H9 (cell line): ENCODE results near the gene SLC6A18. TPM values are rescaled to one million over a fixed set of nuclear protein-coding genes. Genes with fewer than 3 reads are reported as not detected.

Experiments
- DNase-seq: peaks from one replicate; pipeline ENCODE4 v3.0.0-alpha.2; 2017
- H2AFZ ChIP-seq: one replicate; pipeline ENCODE4 v1.6.1; 2013; ENCODE audit warnings: mild to moderate bottlenecking, low read length, control low read depth, moderate library complexity
- H2AK5ac ChIP-seq: 2 replicates; pipeline ENCODE4 v1.6.1; 2013; ENCODE audit warnings: low read length, control low read depth, mixed read lengths; ENCODE audit not compliant: insufficient read length
- H2BK120ac ChIP-seq: one replicate; pipeline ENCODE4 v1.6.1; 2013; ENCODE audit warnings: low read depth, mild to moderate bottlenecking, low read length, control low read depth, inconsistent platforms; ENCODE audit not compliant: poor library complexity, severe bottlenecking
- H2BK12ac ChIP-seq: 2 replicates; pipeline ENCODE4 v1.6.1; 2013; ENCODE audit warnings: low read length, control low read depth, mixed read lengths, low read depth; ENCODE audit not compliant: insufficient read length
- H2BK15ac ChIP-seq: 2 replicates; pipeline ENCODE4 v1.6.1; 2013; ENCODE audit warnings: low read depth, low read length, control low read depth
- H2BK20ac ChIP-seq: one replicate; pipeline ENCODE4 v1.6.1; 2013; ENCODE audit warnings: low read depth, mild to moderate bottlenecking, low read length, control low read depth, inconsistent platforms; ENCODE audit not compliant: poor library complexity, severe bottlenecking
- H2BK5ac ChIP-seq: 2 replicates; pipeline ENCODE4 v1.6.1; 2013; ENCODE audit warnings: low read length, control low read depth, mixed read lengths; ENCODE audit not compliant: insufficient read length
- H3K14ac ChIP-seq: 2 replicates; pipeline ENCODE4 v1.6.1; 2013; ENCODE audit warnings: low read length, control low read depth; ENCODE audit not compliant: insufficient read depth
- H3K18ac ChIP-seq: 2 replicates; pipeline ENCODE4 v1.6.1; 2013; ENCODE audit warnings: low read depth, mild to moderate bottlenecking, mixed read lengths, low read length, control low read depth; ENCODE audit not compliant: insufficient read length
- H3K23ac ChIP-seq: 2 replicates; pipeline ENCODE4 v1.6.1; 2013; ENCODE audit warnings: low read length, control low read depth, mixed read lengths, low read depth; ENCODE audit not compliant: insufficient read length
- H3K23me2 ChIP-seq: 2 replicates; pipeline ENCODE4 v1.6.1; 2013; ENCODE audit warnings: low read depth, mild to moderate bottlenecking, mixed read lengths, low read length, control low read depth; ENCODE audit not compliant: insufficient read length, poor library complexity, severe bottlenecking
- H3K27ac ChIP-seq: 2 replicates; pipeline ENCODE4 v1.5.1; 2013; ENCODE audit warnings: low read length, control low read depth, mixed read lengths, low read depth; ENCODE audit not compliant: insufficient read length
- H3K27me3 ChIP-seq: 2 replicates; pipeline ENCODE4 v1.6.1; 2013; ENCODE audit warnings: low read length, control low read depth, inconsistent platforms; ENCODE audit not compliant: insufficient read depth
- H3K4ac ChIP-seq: 2 replicates; pipeline ENCODE4 v1.6.1; 2013; ENCODE audit warnings: low read depth, mild to moderate bottlenecking, control low read depth, inconsistent platforms, low read length, moderate library complexity
- H3K4me1 ChIP-seq: 2 replicates; pipeline ENCODE4 v1.6.1; 2013; ENCODE audit warnings: low read length, control low read depth, inconsistent platforms; ENCODE audit not compliant: insufficient read depth
- H3K4me2 ChIP-seq: 2 replicates; pipeline ENCODE4 v1.6.1; 2013; ENCODE audit warnings: low read length, control low read depth, mixed read lengths; ENCODE audit not compliant: insufficient read length, insufficient read depth
- H3K56ac ChIP-seq: 2 replicates; pipeline ENCODE4 v1.6.1; 2013; ENCODE audit warnings: low read depth, mild to moderate bottlenecking, mixed read lengths, low read length, control low read depth; ENCODE audit not compliant: insufficient read length
- H3K79me1 ChIP-seq: 2 replicates; pipeline ENCODE4 v1.6.1; 2013; ENCODE audit warnings: low read depth, mild to moderate bottlenecking, moderate library complexity, low read length, control low read depth, inconsistent platforms; ENCODE audit not compliant: insufficient read depth, poor library complexity, severe bottlenecking
- H3K79me2 ChIP-seq: 2 replicates; pipeline ENCODE4 v1.6.1; 2013; ENCODE audit warnings: low read length, control low read depth, inconsistent platforms; ENCODE audit not compliant: insufficient read depth
- H3K9ac ChIP-seq: 2 replicates; pipeline ENCODE4 v1.6.1; 2013; ENCODE audit warnings: low read length, control low read depth, mixed read lengths; ENCODE audit not compliant: insufficient read length; ENCODE audit errors: extremely low read depth
- H3K9me3 ChIP-seq: one replicate; pipeline ENCODE4 v1.6.1; 2013; ENCODE audit warnings: low read depth, low read length, inconsistent platforms; ENCODE audit not compliant: control insufficient read depth
- H3T11ph ChIP-seq: one replicate; pipeline ENCODE4 v1.6.1; 2013; ENCODE audit warnings: mild to moderate bottlenecking, low read length, control low read depth, inconsistent platforms
- H4K20me1 ChIP-seq: one replicate; pipeline ENCODE4 v1.6.1; 2013; ENCODE audit not compliant: control insufficient read depth, insufficient read length, insufficient read depth
- H4K5ac ChIP-seq: 2 replicates; pipeline ENCODE4 v1.6.1; 2013; ENCODE audit warnings: low read depth, mild to moderate bottlenecking, mixed read lengths, low read length, control low read depth; ENCODE audit not compliant: insufficient read length
- H4K8ac ChIP-seq: replicated peaks from 2 replicates; pipeline ENCODE4 v1.6.1; 2013; ENCODE audit warnings: low read length, control low read depth, mixed read lengths, low read depth; ENCODE audit not compliant: insufficient read length
- H4K91ac ChIP-seq: 2 replicates; pipeline ENCODE4 v1.6.1; 2013; ENCODE audit warnings: low read depth, mild to moderate bottlenecking, moderate library complexity, mixed read lengths, low read length, control low read depth; ENCODE audit not compliant: insufficient read length
- H3K27ac Mint-ChIP-seq, 3 experiments: 2 replicates in 2 of 3; 3 replicates in 1 of 3; pipeline ENCODE4 v1.8.0; 2020 to 2021; ENCODE audit warnings: mixed read lengths in 3 of 3, mild to moderate bottlenecking in 1 of 3, moderate library complexity in 1 of 3
- H3K27me3 Mint-ChIP-seq: 2 replicates; pipeline ENCODE4 v1.8.0; 2021; ENCODE audit warnings: low read depth, mild to moderate bottlenecking, moderate library complexity, mixed read lengths
- H3K36me3 Mint-ChIP-seq, 3 experiments: 2 replicates in 2 of 3; 3 replicates in 1 of 3; pipeline ENCODE4 v1.8.0; 2020 to 2021; ENCODE audit warnings: low read depth in 3 of 3, mixed read lengths in 3 of 3; ENCODE audit not compliant: insufficient read depth in 1 of 3
- H3K4me1 Mint-ChIP-seq, 2 experiments: 2 replicates each; pipeline ENCODE4 v1.8.0; 2020; ENCODE audit warnings: mixed read lengths in 2 of 2
- H3K4me3 Mint-ChIP-seq, 2 experiments: 2 replicates in 1 of 2; 3 replicates in 1 of 2; pipeline ENCODE4 v1.8.0; 2020 to 2021; ENCODE audit warnings: mild to moderate bottlenecking in 2 of 2, mixed read lengths in 2 of 2, moderate library complexity in 1 of 2
- H3K9me3 Mint-ChIP-seq, 2 experiments: 2 replicates in 1 of 2; 3 replicates in 1 of 2; pipeline ENCODE4 v1.8.0; 2020; ENCODE audit warnings: mild to moderate bottlenecking in 2 of 2, mixed read lengths in 2 of 2, moderate library complexity in 1 of 2
- whole genome bisulfite sequencing: extraction: QIAGEN DNeasy Blood & Tissue Kit; methylation state at CpG from one replicate; pipeline ENCODE4 v1.1.7; 2013; ENCODE audit warnings: missing lambda C conversion rate, low lambda C conversion rate, mixed read lengths; ENCODE audit not compliant: insufficient read length; ENCODE audit errors: extremely low coverage; 5-methylcytosine and 5-hydroxymethylcytosine counted together
- total RNA-seq: library from RNA; stranded (reverse); gene quantifications from 2 replicates; pipeline ENCODE4 v1.2.1, GENCODE V29; 2021
- TF ChIP-seq, protein P1 (sequence below): fragments of 200-600 bp; sonication (generic); conservative IDR thresholded peaks from 3 replicates; pipeline ENCODE4 v1.8.0; 2021; ENCODE audit warnings: antibody characterized with exemption, mild to moderate bottlenecking

SLC6A18 gene
- total RNA-seq, 1 experiment from 2014 or later = not detected

- H3K9ac ChIP-seq = no peak overlapping the region
- H3K56ac ChIP-seq = no peak overlapping the region
- H4K8ac ChIP-seq = no peak overlapping the region
- no peak overlapping the region for H2BK120ac ChIP-seq
- no peak overlapping the region for H2AK5ac ChIP-seq
- H4K91ac ChIP-seq = no peak overlapping the region
- H3T11ph ChIP-seq = no peak overlapping the region
- H3K79me2 ChIP-seq = peaks cover 2% of the 10 kb centered on the region; the same call in 1 of the 2 replicates
- H3K27ac Mint-ChIP-seq = no peak overlapping the region; a peak in 1 of 7 replicates
- no peak overlapping the region for H3K18ac ChIP-seq
- no peaks in the 10 kb centered on the region for H3K27me3 Mint-ChIP-seq
- H3K23ac ChIP-seq = no peak overlapping the region
- H2BK12ac ChIP-seq = no peak overlapping the region
- H2BK20ac ChIP-seq = no peak overlapping the region
- H3K27ac ChIP-seq = no peak overlapping the region
- H3K4me1 Mint-ChIP-seq = no peaks in the 10 kb centered on the region
- H3K36me3 Mint-ChIP-seq = peaks cover 15 to 18% (median 17%) of the 10 kb centered on the region in 3 experiments
- H4K20me1 ChIP-seq = peaks cover 4% of the 10 kb centered on the region
- no peaks in the 10 kb centered on the region for H3K23me2 ChIP-seq
- no peak for DNase-seq
- H3K4ac ChIP-seq = no peak overlapping the region
- H3K4me2 ChIP-seq = no peak overlapping the region
- no peak overlapping the region for H3K14ac ChIP-seq
- no CpG with 5 or more reads among the region's 42 CpGs for WGBS
- no peaks in the 10 kb centered on the region for H3K9me3 ChIP-seq
- H3K4me3 Mint-ChIP-seq = no peak overlapping the region
- no peak overlapping the region for H2BK15ac ChIP-seq
- TF ChIP-seq, protein P1, sequence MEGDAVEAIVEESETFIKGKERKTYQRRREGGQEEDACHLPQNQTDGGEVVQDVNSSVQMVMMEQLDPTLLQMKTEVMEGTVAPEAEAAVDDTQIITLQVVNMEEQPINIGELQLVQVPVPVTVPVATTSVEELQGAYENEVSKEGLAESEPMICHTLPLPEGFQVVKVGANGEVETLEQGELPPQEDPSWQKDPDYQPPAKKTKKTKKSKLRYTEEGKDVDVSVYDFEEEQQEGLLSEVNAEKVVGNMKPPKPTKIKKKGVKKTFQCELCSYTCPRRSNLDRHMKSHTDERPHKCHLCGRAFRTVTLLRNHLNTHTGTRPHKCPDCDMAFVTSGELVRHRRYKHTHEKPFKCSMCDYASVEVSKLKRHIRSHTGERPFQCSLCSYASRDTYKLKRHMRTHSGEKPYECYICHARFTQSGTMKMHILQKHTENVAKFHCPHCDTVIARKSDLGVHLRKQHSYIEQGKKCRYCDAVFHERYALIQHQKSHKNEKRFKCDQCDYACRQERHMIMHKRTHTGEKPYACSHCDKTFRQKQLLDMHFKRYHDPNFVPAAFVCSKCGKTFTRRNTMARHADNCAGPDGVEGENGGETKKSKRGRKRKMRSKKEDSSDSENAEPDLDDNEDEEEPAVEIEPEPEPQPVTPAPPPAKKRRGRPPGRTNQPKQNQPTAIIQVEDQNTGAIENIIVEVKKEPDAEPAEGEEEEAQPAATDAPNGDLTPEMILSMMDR = no peak
- H2AFZ ChIP-seq = no peak overlapping the region
- no peaks in the 10 kb centered on the region for H3K79me1 ChIP-seq
- no peak overlapping the region for H2BK5ac ChIP-seq
- no peaks in the 10 kb centered on the region; a peak in 1 of 5 replicates for H3K9me3 Mint-ChIP-seq
- H4K5ac ChIP-seq = no peak overlapping the region
- H3K27me3 ChIP-seq = no peaks in the 10 kb centered on the region
- H3K4me1 ChIP-seq = no peaks in the 10 kb centered on the region
Measured at GRCh38 chr5:1278656-1279442, 53.7 kb downstream of the SLC6A18 start.
